CD14-positive monocyte (primary cell): ENCODE measurements around the gene COPE. TPM values are rescaled to one million over a fixed set of nuclear protein-coding genes. Genes with fewer than 3 reads are reported as not detected.
A peak's percentile ranks its signal among the peaks of the same experiment; 100 is the strongest.

Experiments used
- DNase-seq, 3 donors: peaks; one replicate each; pipeline ENCODE4 v3.0.0-alpha.2; 2011 to 2022
- H2AFZ ChIP-seq: 2 replicates; pipeline ENCODE4 v1.6.0; 2012; ENCODE audit warnings: mild to moderate bottlenecking, low read depth, low read length, inconsistent platforms; ENCODE audit not compliant: insufficient read depth, poor library complexity, severe bottlenecking
- H3K27ac ChIP-seq, 2 donors: 1 replicate in 1 of 2; 2 replicates in 1 of 2; pipeline ENCODE4 v1.5.1; 2012 to 2013; ENCODE audit warnings: low read length in 2 of 2, control low read depth in 1 of 2, inconsistent platforms in 1 of 2, low read depth in 1 of 2, mild to moderate bottlenecking in 1 of 2
- H3K27me3 ChIP-seq, 2 donors: one replicate each; pipeline versions ENCODE4 v1.6.0 to v1.6.1; 2011 to 2013; ENCODE audit warnings: low read length in 2 of 2; ENCODE audit not compliant: control insufficient read depth in 2 of 2, insufficient read depth in 2 of 2
- H3K36me3 ChIP-seq, 2 donors: replicated peaks in 1 of 2; 1 replicate in 1 of 2; 2 replicates in 1 of 2; pipeline versions ENCODE4 v1.5.1 to v1.6.1; 2012 to 2013; ENCODE audit warnings: low read length in 2 of 2, control low read depth in 1 of 2, inconsistent platforms in 1 of 2, mild to moderate bottlenecking in 1 of 2; ENCODE audit not compliant: insufficient read depth in 2 of 2, control insufficient read depth in 1 of 2
- H3K4me1 ChIP-seq, 2 donors: 1 replicate in 1 of 2; 2 replicates in 1 of 2; pipeline versions ENCODE4 v1.5.1 to v1.6.1; 2012 to 2013; ENCODE audit warnings: low read length in 2 of 2, control low read depth in 1 of 2, inconsistent platforms in 1 of 2, mild to moderate bottlenecking in 1 of 2, moderate library complexity in 1 of 2; ENCODE audit not compliant: insufficient read depth in 2 of 2, control insufficient read depth in 1 of 2
- H3K4me2 ChIP-seq: replicated peaks from 2 replicates; pipeline ENCODE3; 2012; ENCODE audit warnings: low read length, moderate library complexity, mild to moderate bottlenecking; ENCODE audit not compliant: poor library complexity, severe bottlenecking; ENCODE audit errors: extremely low read depth
- H3K4me3 ChIP-seq, 3 experiments: fragments of 200-600 bp in 1 of 3; sonication (generic) in 1 of 3; replicated peaks in 1 of 3; 1 replicate in 2 of 3; 2 replicates in 1 of 3; pipeline ENCODE4 v1.5.1; 2011 to 2013; ENCODE audit warnings: low read length in 3 of 3, mild to moderate bottlenecking in 3 of 3, control low read depth in 2 of 3, low read depth in 2 of 3, inconsistent platforms in 1 of 3, moderate library complexity in 1 of 3
- H3K79me2 ChIP-seq: 2 replicates; pipeline ENCODE4 v1.6.0; 2012; ENCODE audit warnings: mild to moderate bottlenecking, control low read depth, inconsistent platforms, low read length, moderate library complexity; ENCODE audit not compliant: insufficient read depth
- H3K9ac ChIP-seq: 2 replicates; pipeline ENCODE4 v1.6.0; 2017; ENCODE audit warnings: low read length, mild to moderate bottlenecking; ENCODE audit not compliant: insufficient read depth, poor library complexity, severe bottlenecking
- H3K9me3 ChIP-seq, 2 donors: replicated peaks in 1 of 2; 1 replicate in 1 of 2; 2 replicates in 1 of 2; pipeline versions ENCODE4 v1.5.1 to v1.6.1; 2012 to 2013; ENCODE audit warnings: low read length in 2 of 2, control low read depth in 1 of 2; ENCODE audit not compliant: control insufficient read depth in 1 of 2, insufficient read depth in 1 of 2
- H4K20me1 ChIP-seq: 2 replicates; pipeline ENCODE4 v1.6.0; 2012; ENCODE audit warnings: mild to moderate bottlenecking, low read length, control low read depth, moderate library complexity; ENCODE audit not compliant: insufficient read depth
- H3K27ac Mint-ChIP-seq, 7 donors: one replicate each; pipeline ENCODE4 v1.8.0; 2020; ENCODE audit warnings: mild to moderate bottlenecking in 7 of 7, mixed read lengths in 7 of 7, moderate library complexity in 6 of 7, inconsistent platforms in 2 of 7
- H3K27me3 Mint-ChIP-seq, 3 donors: one replicate each; pipeline ENCODE4 v1.8.0; 2021 to 2022; ENCODE audit warnings: low read depth in 3 of 3, mild to moderate bottlenecking in 3 of 3, mixed read lengths in 3 of 3, moderate library complexity in 3 of 3, inconsistent platforms in 1 of 3
- H3K36me3 Mint-ChIP-seq, 2 donors: one replicate each; pipeline ENCODE4 v1.8.0; 2020; ENCODE audit warnings: mixed read lengths in 2 of 2, inconsistent platforms in 1 of 2, mild to moderate bottlenecking in 1 of 2
- H3K4me1 Mint-ChIP-seq: one replicate; pipeline ENCODE4 v1.8.0; 2020; ENCODE audit warnings: mild to moderate bottlenecking, mixed read lengths
- H3K4me3 Mint-ChIP-seq, 2 donors: one replicate each; pipeline ENCODE4 v1.8.0; 2020; ENCODE audit warnings: mild to moderate bottlenecking in 2 of 2, mixed read lengths in 2 of 2, moderate library complexity in 1 of 2
- H3K9me3 Mint-ChIP-seq, 7 donors: one replicate each; pipeline ENCODE4 v1.8.0; 2020 to 2022; ENCODE audit warnings: mixed read lengths in 7 of 7, mild to moderate bottlenecking in 6 of 7, moderate library complexity in 6 of 7, inconsistent platforms in 2 of 7
- CTCF ChIP-seq: fragments of 200-600 bp; IDR thresholded peaks from one replicate; pipeline ENCODE4 v1.8.0; 2022; ENCODE audit warnings: antibody characterized with exemption, mild to moderate bottlenecking
- WGBS: methylation state at CpG from one replicate; pipeline ENCODE4 v1.1.5; 2013; ENCODE audit warnings: missing lambda C conversion rate; ENCODE audit not compliant: insufficient coverage; 5-methylcytosine and 5-hydroxymethylcytosine counted together
- intact Hi-C, 2 donors: fragments of 100-400 bp; cut with micrococcal nuclease; formaldehyde crosslinking; loops; one replicate each; pipeline versions ENCODE4 v1.15.0 to v1.15.1; 2023
- polyA plus RNA-seq, 3 donors: library from polyadenylated mRNA; depleted of rRNA in 1 of 3; unstranded in 2 of 3; stranded (reverse) in 1 of 3; fragments of 300-500 nt in 2 of 3; fragments of >200 nt in 1 of 3; fragmentation: Illumina TruSeq in 2 of 3; gene quantifications; 1 replicate in 2 of 3; 2 replicates in 1 of 3; pipeline ENCODE4 v1.2.3, GENCODE V29; 2012 to 2021

The COPE gene
- polyA plus RNA-seq, 3 donors: 331 to 345 (median 345) TPM

- Histone ChIP-seq H3K4me1 (peaks cover 4 to 8% of the 10 kb centered on the region in 2 donors), H3K36me3 (peaks cover 98 to 100% of the 10 kb centered on the region in 2 donors), H3K4me2 (no peak overlapping the region), H3K27me3 (no peaks in the 10 kb centered on the region), H3K9me3 (no peaks in the 10 kb centered on the region), H3K9ac (no peak overlapping the region), H3K27ac (no peak overlapping the region), H3K4me3 (no peak overlapping the region), H2AFZ (no peak overlapping the region), H3K79me2 (peaks cover 23% of the 10 kb centered on the region), H4K20me1 (peaks cover 98% of the 10 kb centered on the region)
- TF ChIP-seq CTCF: no peak
- Mint-ChIP-seq H3K36me3 (peaks cover 89 to 99% of the 10 kb centered on the region in 2 donors), H3K27me3 (peaks cover 0 to 1% (median 0%) of the 10 kb centered on the region in 3 donors), H3K4me1 (peaks cover 6% of the 10 kb centered on the region), H3K4me3 (no peak overlapping the region), H3K9me3 (no peaks in the 10 kb centered on the region), H3K27ac (peak overlapping the region in 1 of 7 donors; percentile 35)
- intact Hi-C loops: no loop called here
- no peak for DNase-seq
- 98% methylated on average over 15 of the region's 22 CpGs for WGBS
Observed at GRCh38 chr19:18856385-18857126, 62.6 kb downstream of the COPE start.

GRCh38 chr19:18855647-18856384 is 63.4 kb downstream of the COPE start:
- intact Hi-C loops: no loop called here
- 97% methylated on average over 27 of the region's 27 CpGs for WGBS

More at GRCh38 chr19:18855647-18856384, 63.4 kb downstream of the COPE start:
- Mint-ChIP-seq H3K4me3 (no peak overlapping the region), H3K36me3 (peaks cover 89 to 99% of the 10 kb centered on the region in 2 donors), H3K27ac (peak overlapping the region in 2 of 7 donors; percentile 45 to 64), H3K9me3 (no peaks in the 10 kb centered on the region), H3K27me3 (peaks cover 0 to 1% (median 0%) of the 10 kb centered on the region in 3 donors), H3K4me1 (no peaks in the 10 kb centered on the region)
- Histone ChIP-seq H2AFZ (no peak overlapping the region), H3K9ac (no peak overlapping the region), H3K27ac (no peak overlapping the region), H4K20me1 (peaks cover 96% of the 10 kb centered on the region), H3K9me3 (no peaks in the 10 kb centered on the region), H3K4me3 (no peak overlapping the region), H3K4me1 (peaks cover 1 to 2% of the 10 kb centered on the region in 2 donors), H3K4me2 (no peak overlapping the region), H3K27me3 (no peaks in the 10 kb centered on the region), H3K79me2 (peaks cover 28% of the 10 kb centered on the region), H3K36me3 (peaks cover 98 to 100% of the 10 kb centered on the region in 2 donors)
- TF ChIP-seq CTCF: no peak
- no peak for DNase-seq
